GM21390 (cell line): ENCODE measurements around the gene CMTM1.
"Not testable (repeated sequence)": the region's sequence is repeated elsewhere in the genome, so short reads cannot be mapped to it uniquely, and the experiment has no call there.

ENCODE experiments used
- ATAC-seq: cut with Tn5 transposase; IDR thresholded peaks from one replicate; pipeline ENCODE4 v1.9.1; 2021; ENCODE audit not compliant: unreplicated experiment

CMTM1 gene

DNA sequence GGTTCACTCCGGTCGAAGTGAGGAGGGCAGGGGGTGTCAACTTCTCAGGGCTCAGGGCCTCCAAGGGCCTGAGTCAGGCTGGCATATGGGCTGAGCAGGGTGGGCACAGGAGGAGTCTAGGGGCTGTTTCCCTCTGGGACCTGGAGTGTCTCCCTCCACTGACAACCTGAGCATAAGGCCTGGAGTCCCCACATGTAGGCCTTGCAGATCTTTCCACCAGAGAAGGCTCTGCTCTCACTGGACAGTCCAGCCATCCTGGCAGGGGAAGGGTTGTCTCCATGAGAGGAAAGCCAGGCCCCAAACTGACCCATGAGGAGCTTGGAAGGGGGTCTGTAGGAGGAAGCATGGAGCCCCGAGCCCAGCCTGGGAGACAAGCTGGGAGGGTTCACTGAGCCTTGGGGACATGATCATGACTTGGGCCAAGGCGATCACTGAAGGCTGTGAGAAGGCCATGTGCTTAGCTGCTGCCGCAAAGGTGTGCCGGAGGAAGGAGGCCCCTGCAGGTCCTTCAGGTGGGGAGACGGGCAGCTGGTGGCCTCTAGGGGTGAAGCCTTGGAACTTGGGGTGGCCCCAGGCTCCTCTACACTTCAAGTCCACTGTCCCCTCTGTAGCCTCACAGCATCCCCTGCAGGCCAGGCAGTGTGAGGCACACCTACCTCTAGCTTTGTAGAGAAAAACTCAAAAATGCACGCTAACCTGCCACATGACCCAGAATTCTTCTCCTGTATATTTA lies 22.9 kb downstream of the CMTM1 start:
- no peak for ATAC-seq

DNA sequence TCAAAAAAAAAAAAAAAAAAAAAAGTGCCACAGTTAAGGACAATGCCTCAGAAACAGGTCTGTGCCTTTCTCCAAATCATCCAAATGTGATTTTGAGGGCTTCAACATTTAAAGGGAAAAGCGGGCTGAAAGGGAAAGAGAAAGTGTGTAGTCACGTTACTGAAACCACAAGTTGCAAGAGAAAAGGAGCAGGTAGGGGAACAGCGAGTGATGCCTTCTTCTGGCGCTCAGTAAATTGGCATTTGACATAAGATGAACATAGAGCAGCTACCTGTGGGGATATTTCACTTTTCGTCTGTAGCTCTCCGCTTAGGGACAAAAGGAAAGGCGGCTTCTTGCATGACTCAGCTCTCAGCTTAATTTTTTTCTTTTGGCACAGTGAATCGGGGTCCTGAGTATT lies 24.1 kb downstream of the CMTM1 start:
- no peak for ATAC-seq

DNA sequence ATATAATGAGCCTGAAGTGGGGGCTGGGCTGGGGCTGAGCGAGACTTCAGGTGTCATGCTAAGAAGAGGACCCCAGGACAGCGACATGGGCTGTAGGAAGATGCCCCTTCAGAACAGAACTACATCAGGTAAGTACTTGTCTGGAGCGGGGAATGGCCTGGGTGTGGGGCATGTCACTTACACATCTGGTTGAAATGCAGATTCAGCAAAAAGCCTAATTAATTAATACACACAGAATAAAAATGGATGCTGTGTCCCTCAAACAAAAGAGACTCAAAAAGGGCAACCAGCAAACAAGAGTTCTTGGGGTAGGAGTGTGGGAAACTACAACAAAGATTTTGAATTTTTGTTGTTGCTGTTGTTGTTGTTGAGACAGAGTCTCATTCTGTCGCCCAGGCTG lies 24.8 kb downstream of the CMTM1 start:
- ATAC-seq = no peak

DNA sequence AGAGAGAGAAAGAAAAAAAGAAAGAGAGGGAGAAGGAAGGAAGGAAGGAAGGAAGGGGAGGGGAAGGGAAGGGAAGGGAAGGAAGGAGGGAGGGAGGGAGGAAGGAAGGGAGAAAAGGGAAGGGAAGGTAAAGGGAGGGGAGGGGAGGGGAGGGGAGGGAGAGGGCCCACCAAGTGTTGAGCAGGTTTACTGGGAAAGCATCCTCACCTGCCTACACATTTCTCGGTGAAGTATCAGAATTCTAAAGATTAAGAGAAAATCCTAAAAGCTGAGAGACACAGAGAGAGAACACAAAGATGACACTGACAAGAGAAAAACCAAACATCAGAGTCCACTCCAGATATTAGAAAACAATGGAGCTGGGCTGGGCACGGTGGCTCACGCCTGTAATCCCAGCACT lies 26.0 kb downstream of the CMTM1 start:
- no peak for ATAC-seq

DNA sequence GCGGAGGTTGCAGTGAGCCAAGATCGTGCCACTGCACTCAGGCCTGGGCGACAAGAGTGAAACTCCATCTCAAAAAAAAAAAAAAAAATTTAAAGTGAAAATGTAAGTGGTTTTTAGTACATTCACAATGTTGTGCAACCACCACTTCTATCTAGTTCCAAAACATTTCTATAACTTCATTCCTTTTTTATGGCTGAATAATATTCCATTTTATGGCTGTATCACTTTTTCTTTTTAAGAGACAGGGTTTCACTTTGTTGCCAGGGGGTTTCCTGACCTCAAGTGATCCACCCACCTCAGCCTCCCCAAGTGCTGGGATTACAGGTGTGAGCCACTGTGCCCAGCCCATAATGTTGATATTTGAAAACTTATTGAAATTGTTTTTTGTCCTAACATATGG lies 26.6 kb downstream of the CMTM1 start:
- no peak for ATAC-seq

DNA sequence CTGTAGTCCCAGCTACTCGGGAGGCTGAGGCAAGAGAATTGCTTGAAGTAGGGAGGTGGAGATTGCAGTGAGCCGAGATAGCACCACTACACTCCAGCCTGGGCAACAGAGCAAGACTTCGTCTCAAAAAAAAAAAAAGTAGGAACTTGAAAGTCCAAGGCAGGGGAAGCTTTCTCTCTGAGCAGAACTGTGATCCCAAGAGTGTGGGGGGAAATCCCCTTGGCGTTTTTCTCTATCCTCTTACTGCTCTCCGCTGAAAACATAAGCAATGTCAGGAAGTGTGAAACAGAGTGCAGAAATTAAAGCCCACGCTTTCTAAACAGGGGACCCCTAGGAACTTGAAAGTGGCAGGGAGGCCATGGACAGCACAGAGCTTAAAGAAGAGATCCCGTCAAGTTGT lies 28.5 kb downstream of the CMTM1 start:
- ATAC-seq = peak; percentile 44

DNA sequence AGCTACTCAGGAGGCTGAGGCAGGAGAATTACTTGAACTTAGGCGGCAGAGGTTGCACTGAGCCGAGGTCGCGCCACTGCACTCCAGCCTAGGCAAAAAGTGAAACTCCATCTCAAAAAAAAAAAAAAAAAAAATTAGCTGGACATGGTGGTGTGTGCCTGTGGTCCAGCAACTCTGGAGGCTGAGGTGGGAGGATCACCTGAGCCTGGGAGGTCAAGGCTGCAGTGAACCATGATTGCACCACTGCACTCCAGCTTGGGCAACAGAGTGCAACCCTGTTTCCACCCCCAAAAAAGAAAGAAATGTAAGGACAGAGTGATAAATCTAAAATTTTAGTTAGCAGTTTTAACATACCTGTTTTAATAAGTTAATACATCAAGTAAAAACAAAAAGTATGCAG lies 30.3 kb downstream of the CMTM1 start:
- ATAC-seq = not testable (repeated sequence)

DNA sequence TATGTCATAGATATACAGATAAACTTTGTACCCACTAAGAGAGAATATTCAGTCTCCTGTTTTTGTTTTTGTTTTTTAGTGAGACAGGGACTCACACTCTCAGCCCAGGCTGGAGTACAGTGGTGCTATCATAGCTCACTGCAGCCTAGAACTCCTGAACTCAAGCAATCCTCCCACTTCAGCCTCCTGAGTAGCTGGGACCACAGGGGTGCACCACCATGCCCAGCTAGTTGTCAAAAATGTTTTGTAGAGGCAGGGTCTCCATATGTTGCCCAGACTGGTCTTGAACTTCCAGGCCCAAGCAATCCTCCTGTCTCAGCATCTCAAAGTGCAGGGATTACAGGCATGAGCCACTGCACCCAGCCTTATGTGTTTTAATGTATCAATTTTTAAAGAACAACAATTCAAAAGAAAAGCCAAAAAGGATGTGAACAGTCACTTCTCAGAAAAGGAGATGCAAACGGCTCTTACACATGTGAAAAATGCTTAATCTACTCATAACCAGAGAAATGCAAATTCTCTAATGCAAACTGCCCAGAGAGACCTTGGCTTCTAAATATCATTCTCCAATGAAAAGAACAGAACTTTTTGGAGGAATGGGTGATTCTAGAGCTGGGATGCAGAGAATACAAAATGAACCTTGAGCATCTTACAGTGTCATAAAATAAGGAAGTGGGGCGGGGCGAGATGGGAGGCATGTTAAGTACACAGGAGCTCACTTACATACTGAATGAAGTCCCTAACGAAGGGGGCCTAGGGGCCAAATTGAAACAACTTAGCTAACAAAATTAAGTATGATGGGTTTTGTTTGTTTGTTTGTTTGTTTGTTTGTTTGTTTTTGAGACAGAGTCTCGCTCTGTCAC lies 31.0 kb downstream of the CMTM1 start:
- ATAC-seq = no peak

DNA sequence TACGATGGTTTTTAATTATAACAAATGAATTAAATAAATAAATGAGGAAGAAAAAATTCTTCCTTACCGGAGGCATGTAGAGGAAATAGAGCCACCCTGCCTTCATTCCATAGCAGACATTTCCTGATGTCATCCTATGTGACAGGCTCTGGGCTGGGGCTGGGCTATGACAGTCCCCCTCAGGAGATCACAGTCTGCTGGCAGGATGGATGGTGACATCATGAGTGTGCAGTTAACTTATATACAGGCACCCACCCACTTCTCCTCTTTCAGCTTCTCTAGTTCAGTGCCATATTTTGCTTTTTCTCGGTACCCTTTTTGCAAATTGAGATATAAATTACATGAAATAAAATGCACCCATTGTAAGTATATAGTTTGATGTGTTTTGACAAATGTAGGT lies 31.9 kb downstream of the CMTM1 start:
- no peak for ATAC-seq

DNA sequence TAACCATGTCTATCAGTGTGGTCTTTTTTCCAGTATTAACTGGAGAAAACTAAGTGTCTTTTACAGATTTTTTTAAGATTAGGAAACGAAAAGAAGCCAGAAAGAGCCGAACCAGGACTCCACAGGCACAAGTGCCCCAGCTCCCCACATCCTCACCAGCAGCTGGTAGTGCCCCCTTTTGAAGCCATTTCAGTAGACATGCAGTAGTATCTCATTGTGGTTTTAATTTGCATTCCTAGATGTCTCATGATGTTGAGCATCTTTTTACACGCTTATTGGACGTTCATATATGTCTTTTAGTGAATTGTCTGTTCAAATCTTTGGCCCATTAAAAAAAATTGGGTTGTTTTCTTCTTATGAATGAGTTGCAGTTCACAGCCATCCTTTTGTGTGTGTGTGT lies 33.5 kb downstream of the CMTM1 start:
- no peak for ATAC-seq

DNA sequence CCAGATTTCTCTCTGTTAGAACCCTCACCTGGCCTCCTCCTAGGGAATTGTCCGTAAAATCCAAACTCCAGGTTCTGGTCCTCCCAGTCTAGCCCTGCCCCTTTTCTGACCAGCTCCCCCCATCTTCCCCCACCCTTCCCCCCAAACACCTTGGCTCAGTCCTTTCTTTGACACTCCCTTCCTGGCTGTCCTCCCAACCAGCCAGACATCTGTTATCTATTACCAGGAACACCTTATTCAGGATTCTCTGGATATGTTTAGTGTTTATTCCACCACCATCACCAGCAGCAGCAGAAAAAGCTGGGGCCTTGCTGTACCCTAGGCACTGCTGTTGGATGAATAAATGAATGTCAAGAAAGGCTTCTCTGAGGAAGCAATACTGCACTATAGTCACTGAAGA lies 34.2 kb downstream of the CMTM1 start:
- ATAC-seq = no peak

DNA sequence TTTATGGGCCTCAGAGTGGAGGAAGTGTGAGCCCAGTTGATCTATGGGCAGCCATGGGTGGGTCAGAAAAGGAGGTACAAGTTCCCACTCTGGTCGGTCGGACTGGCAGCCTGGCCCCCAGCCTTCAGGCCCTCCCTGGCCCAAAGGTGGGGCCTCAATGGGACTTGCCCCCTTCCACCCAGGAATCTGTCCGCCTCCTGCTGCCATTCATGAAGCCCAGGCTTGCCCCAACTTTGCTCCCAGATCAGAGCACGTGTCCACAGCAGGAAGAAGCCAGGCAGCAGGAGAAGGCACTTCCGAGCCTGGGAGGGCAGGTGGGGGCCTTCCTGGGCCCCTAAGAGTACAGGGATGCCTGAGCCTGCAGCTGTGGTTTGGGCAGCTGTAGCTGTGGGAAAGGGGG lies 35.2 kb downstream of the CMTM1 start:
- no peak for ATAC-seq

DNA sequence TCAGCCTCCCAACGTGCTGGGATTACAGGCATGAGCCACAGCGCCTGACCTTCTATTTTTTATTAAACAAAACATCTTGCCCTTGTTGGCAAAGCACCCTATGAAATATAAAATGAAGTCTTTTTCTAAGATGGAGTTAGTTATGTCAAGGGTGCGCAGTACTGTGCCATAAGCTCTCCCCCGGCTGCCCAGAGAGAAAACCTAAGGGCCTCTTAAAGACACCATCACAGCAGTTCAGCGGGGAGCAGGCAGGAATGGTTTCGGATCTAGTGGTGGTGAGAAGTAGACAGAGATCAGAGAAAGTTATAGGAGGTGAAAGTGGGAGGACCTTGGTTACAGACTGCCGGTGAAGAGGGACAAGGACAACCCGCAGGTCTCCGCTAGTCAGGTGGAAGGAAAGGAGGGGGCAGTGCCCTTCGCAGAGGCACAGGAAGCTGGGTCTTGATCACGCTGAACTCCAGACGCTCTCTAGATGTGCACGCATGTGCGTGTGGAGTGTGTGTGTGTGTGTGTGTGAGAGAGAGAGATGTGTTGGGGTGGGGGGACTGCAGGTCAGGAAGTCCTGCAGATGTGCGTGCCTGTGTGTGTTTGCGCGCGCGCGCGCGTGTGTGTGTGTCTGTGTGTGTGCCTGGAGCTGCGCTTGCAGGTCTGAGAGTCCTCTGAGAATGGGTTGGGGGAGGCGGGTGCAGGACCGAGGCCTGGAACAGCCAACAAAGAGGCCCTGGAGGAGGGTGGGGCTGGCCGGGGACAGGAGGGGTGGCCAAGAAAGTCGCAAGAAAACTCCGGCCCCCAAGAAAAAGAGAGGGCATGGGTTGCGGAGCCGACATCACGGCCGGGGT lies 37.5 kb downstream of the CMTM1 start:
- no peak for ATAC-seq

DNA sequence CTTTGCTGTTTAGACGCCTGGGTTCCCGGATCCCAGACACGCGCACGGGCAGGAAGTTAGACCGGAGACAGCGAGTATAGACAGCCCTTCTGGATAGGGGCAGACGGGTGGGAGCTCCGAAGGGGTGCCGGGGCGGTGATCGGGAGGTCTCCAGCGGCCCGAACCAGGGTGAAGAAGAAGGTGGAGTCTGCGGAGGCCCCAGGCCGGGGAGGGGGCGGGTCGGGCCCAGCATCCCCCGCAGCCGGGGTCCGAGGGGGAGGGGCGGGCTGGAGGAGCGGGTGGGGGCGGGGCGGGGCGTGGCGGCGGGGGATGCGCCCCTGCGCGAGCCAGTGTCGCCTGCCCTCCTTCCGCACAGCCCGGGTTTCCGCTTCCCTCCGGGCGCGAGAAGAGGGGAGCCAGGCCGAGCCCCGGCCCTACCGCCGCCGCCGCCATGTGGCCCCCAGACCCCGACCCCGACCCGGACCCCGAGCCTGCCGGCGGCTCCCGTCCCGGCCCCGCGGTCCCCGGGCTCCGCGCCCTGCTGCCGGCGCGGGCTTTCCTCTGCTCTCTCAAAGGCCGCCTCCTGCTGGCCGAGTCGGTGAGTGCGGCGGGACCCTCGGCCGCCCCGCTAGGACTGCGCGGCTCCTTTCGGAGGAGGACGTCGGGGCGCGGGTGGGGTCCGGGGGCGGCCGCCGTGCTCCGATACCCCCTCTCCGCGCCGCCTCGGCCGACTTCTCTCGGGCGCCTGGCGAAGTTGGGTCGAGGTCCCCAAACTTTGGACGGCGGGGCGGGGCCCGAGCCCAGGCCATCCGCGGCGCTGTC lies 38.3 kb downstream of the CMTM1 start, which contains the start of gene CMTM3:
Gene CMTM3 (plus strand): TSS at position 329 of the 801 bp plus-strand sequence. CDS start 102 bp downstream, at position 431.
- ATAC-seq = peak; percentile 60

DNA sequence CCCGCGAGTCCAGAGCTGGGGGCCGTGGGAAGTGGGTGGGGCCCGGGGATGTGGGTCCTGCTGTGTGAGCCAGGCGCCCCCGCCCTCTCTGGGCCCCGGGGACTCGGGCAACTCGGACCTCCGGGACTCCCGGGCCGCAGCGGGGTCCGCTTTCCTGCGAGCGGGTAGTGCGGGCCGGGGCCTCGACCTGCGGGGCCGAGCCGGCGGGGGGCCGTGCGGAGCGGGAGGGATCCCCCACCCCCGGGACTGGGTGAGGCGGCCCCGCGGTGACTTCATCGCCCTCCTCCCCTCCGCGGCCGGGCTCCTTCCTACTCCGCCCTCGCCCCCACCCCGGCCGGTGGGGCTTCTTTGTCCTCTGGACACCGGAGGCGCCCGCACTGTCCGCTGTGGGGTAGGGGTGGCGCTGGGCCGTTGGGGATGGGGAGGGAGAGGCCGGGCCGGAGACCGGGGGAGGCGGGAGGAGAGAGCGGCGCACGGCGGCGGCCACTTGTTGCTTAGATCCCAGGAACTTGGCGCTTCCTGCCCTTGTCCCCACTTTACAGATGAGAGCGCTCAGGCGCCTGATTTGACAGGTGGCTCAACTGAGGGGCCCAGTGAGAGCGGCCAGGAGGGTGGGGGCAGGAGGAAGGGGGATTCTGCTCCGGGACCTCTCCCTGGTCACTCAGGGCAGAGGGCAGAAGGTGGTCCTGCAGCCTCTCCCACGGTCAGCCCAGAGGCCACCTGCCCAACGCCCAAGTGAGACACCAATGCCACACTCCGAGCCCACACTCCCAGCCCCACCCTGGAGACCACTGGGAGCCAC lies 39.1 kb downstream of the CMTM1 start:
- no peak for ATAC-seq

DNA sequence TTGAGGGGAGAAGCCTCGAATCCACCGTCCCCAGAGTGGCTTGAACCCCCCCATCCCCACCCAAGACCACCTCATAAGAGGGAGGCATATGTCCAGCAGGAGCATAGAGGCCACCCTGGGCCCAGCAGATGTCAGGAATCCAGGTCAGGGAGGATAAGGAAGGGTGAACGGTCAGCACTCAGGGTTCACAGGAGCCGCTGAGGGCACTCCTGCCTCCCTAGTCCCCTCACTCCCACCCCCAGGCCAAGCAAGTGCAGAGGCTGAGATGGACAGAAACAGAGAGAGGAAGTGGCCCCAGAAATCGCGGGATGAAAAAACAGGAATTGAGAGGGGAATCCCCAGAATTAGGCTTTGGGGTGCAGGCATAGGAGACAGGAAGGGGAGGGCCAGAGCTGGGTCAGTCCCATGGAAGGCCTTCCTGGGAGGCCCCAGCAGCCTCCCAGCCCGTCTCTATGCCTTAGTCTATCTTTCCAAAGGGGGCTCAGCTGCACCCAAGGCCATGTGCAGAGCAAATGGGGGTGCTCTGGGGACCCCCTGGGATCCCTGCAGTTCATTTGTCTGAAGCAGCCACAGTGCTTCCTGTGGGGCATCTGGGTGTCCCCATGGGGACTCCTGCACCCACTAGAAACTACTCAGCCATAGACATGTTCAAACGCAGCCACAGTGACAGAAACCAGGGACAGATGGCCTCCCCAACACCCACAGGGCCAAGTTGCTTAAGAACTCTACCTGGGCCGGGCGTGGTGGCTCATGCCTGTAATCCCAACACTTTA lies 39.9 kb downstream of the CMTM1 start:
- no peak for ATAC-seq

DNA sequence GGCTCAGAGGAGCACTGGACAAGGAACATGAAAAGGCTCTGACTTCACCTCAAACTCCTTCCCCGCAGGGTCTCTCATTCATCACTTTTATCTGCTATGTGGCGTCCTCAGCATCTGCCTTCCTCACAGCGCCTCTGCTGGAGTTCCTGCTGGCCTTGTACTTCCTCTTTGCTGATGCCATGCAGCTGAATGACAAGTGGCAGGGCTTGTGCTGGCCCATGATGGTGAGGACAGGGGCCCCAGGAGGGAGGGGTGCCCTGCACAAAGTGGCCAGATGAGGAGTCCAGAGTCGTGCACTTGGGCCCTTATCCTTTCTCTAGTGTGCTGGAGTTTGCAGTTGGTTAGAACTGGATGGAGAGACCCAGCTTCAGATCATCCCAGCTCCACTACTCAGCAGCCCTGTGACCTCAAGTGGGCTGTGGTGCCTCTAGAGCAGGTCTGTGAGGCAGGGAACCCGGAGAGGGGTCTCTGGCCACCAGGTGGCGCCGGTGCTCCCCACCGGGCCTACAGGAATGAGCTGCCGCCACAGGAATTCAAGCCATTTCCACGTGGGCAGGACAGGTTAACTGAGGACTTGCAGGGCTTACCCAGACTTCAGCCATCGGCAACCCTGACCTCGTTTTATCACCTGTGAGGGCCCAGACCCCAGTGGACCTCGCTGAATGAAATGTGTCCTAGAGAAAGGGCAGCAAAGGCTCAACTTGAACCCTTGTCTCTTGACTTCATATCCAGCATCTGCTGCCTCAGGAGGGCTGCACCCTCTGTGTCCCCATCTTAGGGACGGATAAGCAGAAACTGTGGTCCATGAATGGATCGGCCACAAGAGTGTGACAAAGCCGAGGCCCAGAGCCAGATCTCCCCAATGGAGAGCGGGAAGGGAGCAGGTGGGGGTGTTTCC lies 42.3 kb downstream of the CMTM1 start:
- peak; percentile 53 for ATAC-seq

DNA sequence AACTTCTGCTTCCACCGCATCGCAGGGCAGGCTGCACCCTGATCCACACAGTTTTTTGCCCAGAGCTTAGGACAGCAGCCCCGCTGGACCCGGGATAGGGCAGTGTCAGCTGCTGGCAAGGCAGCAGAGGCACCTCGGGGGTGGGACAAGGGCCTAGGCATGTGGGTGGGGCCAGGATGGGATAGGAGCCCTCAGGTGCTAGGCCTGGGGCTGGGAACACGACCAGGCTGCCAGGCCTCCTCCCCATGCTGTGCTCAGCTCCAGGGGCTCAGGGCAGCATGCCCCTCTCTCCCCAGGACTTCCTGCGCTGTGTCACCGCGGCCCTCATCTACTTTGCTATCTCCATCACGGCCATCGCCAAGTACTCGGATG lies 42.9 kb downstream of the CMTM1 start:
- no peak for ATAC-seq
